Tracheal epithelial cell (primary cell): ENCODE measurements around the gene SPTBN1. TPM values are rescaled to one million over a fixed set of nuclear protein-coding genes. Genes with fewer than 3 reads are reported as not detected.

Experiments used
- total RNA-seq: library from RNA; depleted of rRNA; stranded (reverse); fragments of >200 nt; gene quantifications from 2 replicates; pipeline ENCODE4 v1.2.1, GENCODE V29; 2014

SPTBN1 gene
- total RNA-seq: 262 and 385 TPM in 2 replicates

DNA sequence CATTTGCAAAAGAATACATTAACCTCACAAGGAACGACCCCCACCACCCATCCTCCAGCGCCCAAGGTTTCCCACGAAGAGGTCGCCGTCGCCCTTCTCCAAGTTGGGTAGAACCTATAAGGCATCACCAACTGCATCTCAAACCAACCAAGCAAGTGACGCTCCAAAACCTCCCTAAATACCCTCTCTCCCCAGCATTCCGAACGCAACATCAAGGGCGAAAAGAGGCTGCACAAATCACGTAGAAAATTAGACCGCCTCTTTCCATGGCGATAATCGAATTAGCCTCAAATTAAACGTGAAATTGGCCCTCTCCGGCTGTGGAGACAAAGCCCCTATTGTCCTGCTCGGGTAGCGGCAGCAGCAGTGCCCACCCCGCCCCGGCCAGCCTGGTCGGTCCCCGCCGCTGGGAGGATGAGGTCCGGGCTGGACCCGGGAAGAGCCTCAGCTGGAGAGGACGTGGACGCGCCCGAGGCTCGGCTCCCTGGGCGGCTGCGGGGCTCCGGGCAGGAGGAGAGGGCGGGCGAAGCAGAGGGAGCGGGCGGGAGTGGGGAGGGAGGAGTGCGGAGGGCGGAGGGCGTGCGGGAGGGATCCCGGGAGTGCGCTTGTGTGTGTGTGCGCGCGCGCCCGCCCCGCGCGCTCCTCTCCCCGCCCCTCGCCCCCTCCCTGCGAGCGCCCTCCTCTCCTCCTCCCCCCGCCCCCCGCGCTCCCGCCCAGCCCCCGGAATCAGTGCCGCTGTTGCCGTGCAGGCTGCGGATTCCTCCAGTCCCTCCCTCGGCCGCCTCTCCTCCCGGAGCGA, at the start of gene SPTBN1:
Gene SPTBN1, plus strand, starts transcription at position 765 of the 799 bp plus-strand sequence. CDS start 70,092 bp downstream, outside the sequence.

Other genes starting within 250 kb of the SPTBN1 start
- gene TSPYL6, start 200.1 kb upstream of the SPTBN1 start, total RNA-seq: not detected in 2 replicates